GM18870 (cell line): ENCODE data around the gene FBXL19.
A peak's percentile ranks its signal among the peaks of the same experiment; 100 is the strongest.
"Not testable (repeated sequence)": the region's sequence is repeated elsewhere in the genome, so short reads cannot be mapped to it uniquely, and the experiment has no call there.

ENCODE experiments used
- ATAC-seq: cut with Tn5 transposase; IDR thresholded peaks from one replicate; pipeline ENCODE4 v1.9.1; 2021; ENCODE audit warnings: moderate library complexity; ENCODE audit not compliant: unreplicated experiment

Gene FBXL19

GRCh38 chr16:30921748-30922419, 1.5 kb upstream of the FBXL19 start:
- no peak for ATAC-seq

GRCh38 chr16:30922420-30922959, 882 bp upstream of the FBXL19 start:
- ATAC-seq: peak; percentile 63

DNA sequence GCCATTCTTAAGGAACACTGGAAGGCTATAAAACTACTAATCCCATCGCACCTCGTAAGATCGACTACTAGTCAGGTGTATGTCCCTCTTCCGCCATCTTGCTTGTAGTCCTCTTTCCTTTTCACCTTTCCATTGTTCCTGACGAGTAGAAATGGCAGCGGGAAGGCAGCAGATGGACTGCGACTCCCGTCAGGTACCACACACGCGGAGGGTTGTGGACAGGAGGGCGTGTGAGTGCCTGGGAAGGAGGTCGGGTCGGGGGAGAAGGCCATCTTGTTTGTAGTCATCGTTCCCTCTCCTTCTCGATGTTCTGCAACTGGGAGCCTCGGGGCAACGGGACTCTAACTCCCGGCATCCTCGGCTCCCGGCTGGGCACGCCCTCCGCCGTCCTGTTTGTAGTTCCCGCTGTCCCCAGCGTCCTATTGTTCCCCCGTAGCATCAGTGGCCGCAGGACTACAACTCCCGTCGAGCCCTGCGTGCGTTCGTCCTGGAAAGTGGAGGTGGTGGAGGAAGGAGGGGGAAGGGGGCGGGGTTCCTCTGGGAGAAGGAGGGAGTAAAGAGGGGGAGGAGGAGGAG, 324 bp upstream of the FBXL19 start:
- ATAC-seq: peak; percentile 60

DNA sequence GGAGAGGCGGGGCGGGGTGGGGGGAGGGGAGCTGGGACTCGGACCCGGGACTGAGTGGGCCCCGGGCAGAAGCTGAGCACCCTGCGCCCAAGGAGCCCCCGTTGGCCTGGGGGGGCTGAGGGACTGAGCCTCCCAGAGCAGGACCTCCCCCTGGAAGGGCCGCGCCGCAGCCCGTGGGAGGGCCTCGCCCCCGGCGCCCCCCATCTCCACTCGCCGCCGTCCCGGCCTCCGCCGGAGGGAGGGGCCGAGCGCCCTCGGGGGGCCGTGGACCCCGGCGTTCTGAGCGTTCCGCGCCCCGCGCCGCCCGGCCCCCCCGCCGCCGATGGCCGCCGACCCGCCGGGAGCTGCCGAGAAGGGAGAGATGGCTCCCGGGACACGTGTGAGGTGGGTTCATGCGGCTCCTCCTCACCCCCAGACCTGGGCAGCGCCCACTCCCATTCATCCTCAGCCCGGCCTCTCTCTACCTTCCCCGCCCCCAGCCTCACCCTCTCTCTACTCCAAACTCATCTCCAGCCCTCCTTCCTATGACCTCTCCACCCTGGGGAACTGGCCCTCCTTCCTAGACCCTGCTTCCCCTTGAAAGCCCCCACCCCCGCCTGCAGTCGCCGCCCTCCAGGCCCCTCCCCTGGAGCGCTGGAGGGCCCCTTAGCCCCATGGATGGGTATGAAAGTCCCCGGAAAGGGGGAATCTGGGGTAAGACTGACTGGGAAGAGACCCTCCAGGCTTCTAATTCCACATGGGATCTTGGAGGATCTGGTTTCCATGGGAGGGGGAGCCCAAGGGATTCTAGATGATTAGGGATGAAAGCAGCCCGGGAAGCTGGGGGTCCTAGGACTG, 922 bp downstream of the FBXL19 start:
- no peak for ATAC-seq

DNA sequence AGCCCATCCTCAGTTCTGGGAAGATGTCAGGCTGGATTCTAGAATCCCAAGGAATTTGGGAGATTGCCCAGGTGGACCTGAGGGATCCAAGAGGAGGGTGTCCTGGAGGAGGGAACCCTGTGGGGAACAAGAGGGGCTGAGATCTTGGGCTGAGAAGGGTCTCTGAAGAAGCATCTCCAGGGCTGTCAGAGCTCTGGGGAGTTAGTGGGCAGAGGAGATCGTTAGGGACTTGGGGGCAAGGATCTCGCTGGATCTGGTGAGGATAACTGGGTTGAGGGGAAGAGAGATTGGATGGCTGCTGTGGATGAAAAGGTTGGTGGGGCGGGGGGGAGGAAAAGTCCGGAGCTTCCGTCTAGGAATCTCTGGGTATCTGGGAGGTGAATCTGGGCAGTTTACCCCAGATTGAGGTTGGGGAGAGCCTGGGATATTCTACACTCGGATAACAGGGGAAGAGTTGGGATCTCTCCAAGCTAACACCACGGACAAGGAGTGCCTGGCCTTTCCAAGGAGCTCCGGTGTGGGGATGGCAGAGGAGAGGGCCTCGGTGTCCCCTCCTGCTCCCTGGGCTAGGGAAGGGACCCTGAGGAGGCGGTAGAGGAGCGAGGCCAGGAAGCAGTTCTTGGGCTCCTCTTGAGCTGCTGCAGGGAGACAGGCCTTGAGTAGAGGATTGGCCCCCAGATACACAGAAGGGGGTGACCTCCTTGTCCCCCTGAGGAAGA, 1.7 kb downstream of the FBXL19 start:
- ATAC-seq: no peak

- no peak for ATAC-seq
Observed at GRCh38 chr16:30925632-30925987, 2.2 kb downstream of the FBXL19 start.

DNA sequence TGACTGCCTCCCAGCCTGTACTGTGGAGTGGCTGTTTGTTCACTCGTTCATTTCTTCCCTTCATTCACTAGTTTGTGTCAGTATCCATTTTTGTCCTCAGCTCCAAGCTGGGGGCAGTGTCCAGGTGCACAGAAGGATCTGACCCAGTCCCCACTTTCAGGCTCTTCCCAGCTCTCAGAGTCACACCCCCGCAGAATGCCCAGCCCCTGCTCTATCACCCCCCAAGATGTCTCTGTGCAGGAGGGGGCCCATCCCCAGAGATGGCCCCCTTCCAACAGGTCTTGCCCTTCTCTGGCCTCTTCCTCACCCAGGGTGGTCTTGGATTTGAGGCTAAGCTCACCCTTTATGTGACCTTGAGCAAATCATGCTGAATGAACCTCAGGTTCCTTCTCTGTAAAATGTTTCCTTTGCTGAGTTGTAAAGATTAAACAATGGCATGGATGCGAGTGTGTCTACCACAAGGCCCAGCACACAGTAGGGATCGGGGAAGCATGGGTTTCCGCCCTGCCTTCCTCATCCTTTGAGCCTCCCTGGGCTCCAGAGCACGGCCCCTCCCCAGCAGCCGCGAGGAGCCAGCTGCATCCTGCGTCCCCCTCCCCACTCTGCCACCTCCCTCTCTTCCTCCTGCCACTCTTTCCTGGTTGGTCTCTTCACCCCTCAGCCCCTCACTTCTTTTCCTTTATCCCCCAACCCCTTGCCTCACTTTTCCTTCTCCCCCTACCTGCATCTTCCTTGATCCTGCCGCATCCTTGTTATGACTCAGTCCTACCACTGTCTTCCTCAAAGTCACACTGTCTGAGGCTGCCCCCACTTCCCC, 2.8 kb downstream of the FBXL19 start:
- no peak for ATAC-seq

- no peak for ATAC-seq
Observed at GRCh38 chr16:30926937-30927788, 3.8 kb downstream of the FBXL19 start.

DNA sequence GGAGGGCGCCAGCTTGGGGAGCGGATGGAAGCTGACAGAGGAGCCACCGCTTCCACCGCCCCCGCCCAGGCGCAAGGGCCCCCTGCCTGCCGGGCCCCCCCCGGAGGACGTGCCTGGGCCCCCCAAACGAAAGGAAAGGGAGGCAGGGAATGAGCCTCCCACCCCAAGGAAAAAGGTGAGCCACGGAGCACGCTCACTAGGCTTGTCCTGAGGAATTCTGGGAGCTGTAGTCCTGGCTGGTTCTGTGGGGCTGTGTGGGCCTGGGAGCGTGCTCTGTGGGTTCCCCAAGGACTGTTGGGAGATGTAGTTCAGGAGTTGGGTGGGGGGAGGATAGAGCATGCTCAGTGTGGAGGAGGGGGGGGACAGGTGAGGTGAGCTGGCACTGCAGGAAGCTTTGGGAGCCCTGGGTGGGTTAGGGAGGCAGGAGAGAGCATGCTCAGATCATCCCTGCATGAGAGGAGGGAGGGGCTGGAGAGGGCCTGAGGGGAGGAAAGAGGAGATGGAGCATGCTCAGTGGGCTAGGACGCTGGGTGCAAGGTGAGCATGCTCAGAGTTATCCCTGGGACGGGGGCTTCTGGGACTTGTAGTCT, 4.5 kb downstream of the FBXL19 start:
- ATAC-seq: no peak

DNA sequence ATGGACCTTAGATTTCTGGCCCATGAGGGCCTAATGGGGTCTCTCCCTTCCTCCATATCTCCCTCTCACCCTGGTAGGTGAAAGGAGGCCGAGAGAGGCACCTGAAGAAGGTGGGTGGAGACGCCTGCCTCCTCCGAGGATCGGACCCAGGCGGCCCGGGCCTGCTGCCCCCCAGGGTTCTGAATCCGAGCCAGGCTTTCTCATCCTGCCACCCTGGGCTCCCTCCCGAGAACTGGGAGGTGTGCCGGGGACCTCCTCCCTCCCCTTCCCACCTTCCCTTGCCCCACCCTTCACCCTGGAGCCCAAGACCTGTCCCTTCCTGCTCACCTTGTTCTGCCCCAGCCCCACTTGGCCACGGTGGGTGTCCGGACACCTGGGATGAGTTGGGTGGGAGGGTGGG, 5.0 kb downstream of the FBXL19 start:
- no peak for ATAC-seq

DNA sequence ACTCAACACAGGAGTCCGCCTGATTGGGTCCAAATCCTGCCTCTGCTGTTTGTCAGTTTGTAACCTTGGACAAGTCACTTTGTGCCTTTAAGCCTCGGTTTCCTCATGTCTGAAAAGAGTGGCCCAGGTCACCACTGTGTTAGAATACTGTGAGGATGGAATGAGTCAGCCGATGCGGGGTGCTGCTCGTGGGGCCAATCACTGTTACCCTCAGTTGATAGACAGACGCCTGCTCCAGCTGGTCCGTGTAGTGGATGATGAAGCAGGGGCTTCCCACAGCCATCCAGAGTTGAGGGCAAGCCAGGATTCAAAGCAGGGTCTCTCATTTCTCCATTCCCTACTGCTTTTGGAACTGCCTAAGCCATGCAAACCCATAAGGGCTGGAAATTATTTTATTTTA, 5.8 kb downstream of the FBXL19 start:
- ATAC-seq: no peak

- no peak for ATAC-seq
Observed at GRCh38 chr16:30930160-30930571, 6.8 kb downstream of the FBXL19 start.

- ATAC-seq: no peak
Observed at GRCh38 chr16:30931068-30931650, 7.8 kb downstream of the FBXL19 start.

- ATAC-seq: no peak
Observed at GRCh38 chr16:30934827-30935557, 11.6 kb downstream of the FBXL19 start.

- no peak for ATAC-seq
Observed at GRCh38 chr16:30937692-30938091, 14.3 kb downstream of the FBXL19 start.

GRCh38 chr16:30939571-30939970, 16.2 kb downstream of the FBXL19 start:
- ATAC-seq: not testable (repeated sequence)

DNA sequence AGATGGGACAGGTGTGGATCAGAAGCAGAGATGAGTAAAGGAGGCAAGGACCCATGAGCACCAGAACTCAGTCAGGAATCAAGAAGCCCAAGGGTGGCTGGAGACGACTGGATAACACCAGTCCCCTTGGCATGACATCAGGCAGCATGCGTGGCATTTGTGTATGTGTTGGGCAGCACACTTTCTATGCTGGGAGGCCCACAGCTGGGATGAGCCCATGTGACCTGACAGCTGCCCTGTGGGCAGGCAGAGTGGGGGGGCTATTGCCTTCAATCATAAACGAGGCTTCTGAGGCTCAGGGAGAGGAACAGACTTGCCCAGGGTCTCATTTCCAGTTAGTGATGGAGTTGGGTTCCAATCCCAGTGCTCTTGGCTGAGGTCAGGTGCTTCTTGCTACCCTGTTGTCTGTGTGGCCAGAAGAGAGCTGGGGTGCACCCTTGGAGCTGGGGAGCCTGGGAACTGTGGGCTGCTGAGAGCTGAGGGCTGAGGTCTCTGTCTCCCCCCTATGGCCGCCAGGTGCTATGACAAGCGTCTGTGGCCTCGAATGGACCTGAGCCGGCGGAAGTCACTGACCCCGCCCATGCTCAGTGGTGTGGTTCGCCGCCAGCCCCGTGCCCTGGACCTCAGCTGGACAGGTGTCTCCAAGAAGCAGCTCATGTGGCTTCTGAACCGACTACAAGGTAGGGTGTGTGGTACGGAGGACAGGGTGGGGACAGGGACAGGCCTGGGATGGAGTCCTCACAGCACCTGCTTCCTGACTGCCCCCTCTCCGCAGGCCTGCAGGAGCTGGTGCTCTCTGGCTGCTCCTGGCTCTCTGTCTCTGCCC, 18.4 kb downstream of the FBXL19 start:
- no peak for ATAC-seq
